WTC11 (cell line): ENCODE results near the gene CLTCL1. TPM values are rescaled to one million over a fixed set of nuclear protein-coding genes. Genes with fewer than 3 reads are reported as not detected.

Experiments used
- ATAC-seq: fragments of 200-7000 bp; cut with Tn5 transposase; 2 replicates; pipeline ENCODE4 v1.10.0; 2021; ENCODE audit warnings: mild to moderate bottlenecking, moderate library complexity
- CTCF ChIA-PET: fragments of 300-600 bp; sonication (Branson Sonifier 250); formaldehyde crosslinking; loops from one replicate; lab custom pipeline; 2021; ENCODE audit warnings: antibody characterized with exemption; lab: Charles Lee
- POLR2A ChIA-PET: fragments of 350-600 bp; sonication (Branson Sonifier 250); formaldehyde crosslinking; loops from one replicate; lab custom pipeline; 2021; ENCODE audit warnings: antibody characterized with exemption; lab: Charles Lee
- DNase-seq: peaks from one replicate; pipeline ENCODE4 v3.0.0; 2021; ENCODE audit warnings: low spot score
- H3K27ac Mint-ChIP-seq: 2 replicates; pipeline ENCODE4 v1.8.0; 2021; ENCODE audit warnings: mixed read lengths
- H3K27me3 Mint-ChIP-seq: 2 replicates; pipeline ENCODE4 v1.8.0; 2021; ENCODE audit warnings: low read depth, mild to moderate bottlenecking, moderate library complexity, mixed read lengths
- H3K36me3 Mint-ChIP-seq: 2 replicates; pipeline ENCODE4 v1.8.0; 2021; ENCODE audit warnings: mixed read lengths
- H3K4me1 Mint-ChIP-seq: 2 replicates; pipeline ENCODE4 v1.8.0; 2022; ENCODE audit warnings: mixed read lengths
- H3K4me3 Mint-ChIP-seq: 2 replicates; pipeline ENCODE4 v1.8.0; 2021; ENCODE audit warnings: mild to moderate bottlenecking, moderate library complexity, mixed read lengths
- H3K9me3 Mint-ChIP-seq: 2 replicates; pipeline ENCODE4 v1.8.0; 2021; ENCODE audit warnings: mixed read lengths
- ARID4B ChIP-seq: sonication (generic); formaldehyde crosslinking; IDR thresholded peaks from 2 replicates; pipeline ENCODE4 v1.8.0; 2023; ENCODE audit warnings: missing genetic modification reagents, mild to moderate bottlenecking, borderline replicate concordance
- CBFB ChIP-seq: sonication (generic); formaldehyde crosslinking; IDR thresholded peaks from 2 replicates; pipeline ENCODE4 v1.8.1; 2022; ENCODE audit warnings: mild to moderate bottlenecking, low read depth, missing genetic modification reagents
- CDX4 ChIP-seq: fragments of 250-450 bp; sonication (Bioruptor Pico); IDR thresholded peaks from 2 replicates; pipeline ENCODE4 v1.9.0; 2021; ENCODE audit warnings: moderate library complexity, mild to moderate bottlenecking, inconsistent platforms, borderline replicate concordance
- CREB1 ChIP-seq: sonication (generic); formaldehyde crosslinking; IDR thresholded peaks from 2 replicates; pipeline ENCODE4 v1.8.0; 2023; ENCODE audit warnings: mild to moderate bottlenecking, missing genetic modification reagents
- CTCF ChIP-seq: fragments of 200-600 bp; IDR thresholded peaks from 2 replicates; pipeline ENCODE4 v1.8.0; 2022; ENCODE audit warnings: antibody characterized with exemption
- ERG ChIP-seq: fragments of 250-450 bp; sonication (Bioruptor Pico); IDR thresholded peaks from 2 replicates; pipeline ENCODE4 v1.8.0; 2021; ENCODE audit warnings: mild to moderate bottlenecking
- ETV6 ChIP-seq: sonication (generic); formaldehyde crosslinking; IDR thresholded peaks from 2 replicates; pipeline ENCODE4 v1.8.1; 2022; ENCODE audit warnings: mild to moderate bottlenecking, missing genetic modification reagents
- FOXK1 ChIP-seq: sonication (generic); formaldehyde crosslinking; IDR thresholded peaks from 2 replicates; pipeline ENCODE4 v1.8.0; 2022; ENCODE audit warnings: mild to moderate bottlenecking, moderate library complexity, missing genetic modification reagents
- GABPB1 ChIP-seq: sonication (generic); formaldehyde crosslinking; IDR thresholded peaks from 2 replicates; pipeline ENCODE4 v1.8.1; 2023; ENCODE audit warnings: mild to moderate bottlenecking, missing genetic modification reagents
- KAT7 ChIP-seq: sonication (generic); formaldehyde crosslinking; IDR thresholded peaks from 2 replicates; pipeline ENCODE4 v1.8.1; 2023; ENCODE audit warnings: missing genetic modification reagents, mild to moderate bottlenecking, borderline replicate concordance
- NR1H2 ChIP-seq: sonication (generic); formaldehyde crosslinking; IDR thresholded peaks from 2 replicates; pipeline ENCODE4 v1.9.0; 2021; ENCODE audit warnings: mild to moderate bottlenecking, moderate library complexity, missing genetic modification reagents
- NR2C2 ChIP-seq: sonication (generic); formaldehyde crosslinking; IDR thresholded peaks from 2 replicates; pipeline ENCODE4 v1.8.0; 2022; ENCODE audit warnings: mild to moderate bottlenecking, missing genetic modification reagents
- PRRX2 ChIP-seq: fragments of 250-450 bp; sonication (Bioruptor Pico); IDR thresholded peaks from 2 replicates; pipeline ENCODE4 v1.8.0; 2021; ENCODE audit warnings: mild to moderate bottlenecking
- RORB ChIP-seq: fragments of 250-450 bp; sonication (Bioruptor Pico); IDR thresholded peaks from 2 replicates; pipeline ENCODE4 v1.9.0; 2021; ENCODE audit warnings: mild to moderate bottlenecking
- STAT6 ChIP-seq: sonication (generic); formaldehyde crosslinking; conservative IDR thresholded peaks from 2 replicates; pipeline ENCODE4 v1.8.1; 2023; ENCODE audit warnings: mild to moderate bottlenecking, low read depth, missing genetic modification reagents, moderate library complexity
- ZBTB21 ChIP-seq: sonication (generic); formaldehyde crosslinking; IDR thresholded peaks from 2 replicates; pipeline ENCODE4 v1.8.1; 2023; ENCODE audit warnings: mild to moderate bottlenecking, missing genetic modification reagents, borderline replicate concordance
- ZNF138 ChIP-seq: sonication (generic); formaldehyde crosslinking; conservative IDR thresholded peaks from 2 replicates; pipeline ENCODE4 v1.8.1; 2022; ENCODE audit warnings: mild to moderate bottlenecking, moderate library complexity, missing genetic modification reagents
- ZNF219 ChIP-seq: sonication (generic); formaldehyde crosslinking; IDR thresholded peaks from 2 replicates; pipeline ENCODE4 v1.8.0; 2023; ENCODE audit warnings: missing genetic modification reagents, mild to moderate bottlenecking, borderline replicate concordance
- total RNA-seq: library from RNA; stranded (reverse); gene quantifications from 3 replicates; pipeline ENCODE4 v1.2.3, GENCODE V29; 2021

Gene CLTCL1
- total RNA-seq, 1 experiment from 2014 or later = 15.5 TPM

- Mint-ChIP-seq H3K9me3 (no peaks in the 10 kb centered on the region), H3K36me3 (peaks cover 36% of the 10 kb centered on the region), H3K4me3 (no peak overlapping the region), H3K27me3 (no peaks in the 10 kb centered on the region), H3K4me1 (no peaks in the 10 kb centered on the region), H3K27ac (no peak overlapping the region)
- TF ChIP-seq NR1H2 (CRISPR knock-in tag) (no peak), ZBTB21 (CRISPR knock-in tag) (no peak), RORB (CRISPR knock-in tag) (no peak), KAT7 (CRISPR knock-in tag) (no peak), ZNF138 (CRISPR knock-in tag) (no peak), CDX4 (no peak)
- ChIA-PET POLR2A (no interaction called here), CTCF (no interaction called here)
- DNase-seq (no peak), ATAC-seq (no peak)
Measured at GRCh38 chr22:19138217-19139000, 153.1 kb downstream of the CLTCL1 start.

- Mint-ChIP-seq H3K27me3 (no peaks in the 10 kb centered on the region), H3K36me3 (peaks cover 36% of the 10 kb centered on the region), H3K4me3 (no peak overlapping the region), H3K4me1 (no peaks in the 10 kb centered on the region), H3K27ac (no peak overlapping the region), H3K9me3 (no peaks in the 10 kb centered on the region)
- CTCF ChIA-PET = no interaction called here
- DNase-seq = no peak
- no peak for ATAC-seq
- TF ChIP-seq ZNF219 (CRISPR knock-in tag) = no peak
- POLR2A ChIA-PET = no interaction called here
Measured at GRCh38 chr22:19137384-19138216, 153.9 kb downstream of the CLTCL1 start.

GRCh38 chr22:19136915-19137314 lies 154.6 kb downstream of the CLTCL1 start:
- Mint-ChIP-seq H3K4me1 (no peaks in the 10 kb centered on the region), H3K27ac (no peak overlapping the region), H3K36me3 (peaks cover 36% of the 10 kb centered on the region), H3K4me3 (no peak overlapping the region), H3K9me3 (no peaks in the 10 kb centered on the region), H3K27me3 (no peaks in the 10 kb centered on the region)
- DNase-seq = no peak
- ChIA-PET POLR2A (no interaction called here), CTCF (no interaction called here)
- ATAC-seq = no peak
- TF ChIP-seq ERG (CRISPR knock-in tag) (no peak), STAT6 (no peak), CTCF (no peak), ETV6 (CRISPR knock-in tag) (no peak), CDX4 (no peak), ZNF138 (CRISPR knock-in tag) (no peak), PRRX2 (CRISPR knock-in tag) (no peak), GABPB1 (no peak), NR2C2 (no peak), FOXK1 (CRISPR knock-in tag) (no peak), CBFB (CRISPR knock-in tag) (no peak), CREB1 (CRISPR knock-in tag) (no peak), ARID4B (CRISPR knock-in tag) (no peak)
